ENCODE results near the gene UCKL1.
"Not testable (repeated sequence)": the region's sequence is repeated elsewhere in the genome, so short reads cannot be mapped to it uniquely, and the experiment has no call there.

Gene UCKL1

DNA sequence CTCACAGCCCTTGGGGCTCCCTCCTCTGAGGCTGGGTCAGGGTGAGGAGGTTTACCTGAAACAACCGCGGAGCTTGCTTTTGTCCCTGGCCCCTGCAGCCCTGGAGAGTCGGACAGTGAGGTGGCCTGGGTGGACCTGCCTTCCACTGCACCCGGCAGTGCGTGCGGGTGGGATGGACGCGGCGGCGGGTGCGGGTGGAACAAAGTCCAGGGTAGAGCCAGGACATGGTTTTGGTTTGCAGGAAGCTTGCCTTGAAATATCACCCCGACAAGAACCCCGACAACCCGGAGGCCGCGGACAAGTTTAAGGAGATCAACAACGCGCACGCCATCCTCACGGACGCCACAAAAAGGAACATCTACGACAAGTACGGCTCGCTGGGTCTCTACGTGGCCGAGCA is 27.1 kb downstream of the UCKL1 start:
- TF ChIP-seq, protein P1, sequence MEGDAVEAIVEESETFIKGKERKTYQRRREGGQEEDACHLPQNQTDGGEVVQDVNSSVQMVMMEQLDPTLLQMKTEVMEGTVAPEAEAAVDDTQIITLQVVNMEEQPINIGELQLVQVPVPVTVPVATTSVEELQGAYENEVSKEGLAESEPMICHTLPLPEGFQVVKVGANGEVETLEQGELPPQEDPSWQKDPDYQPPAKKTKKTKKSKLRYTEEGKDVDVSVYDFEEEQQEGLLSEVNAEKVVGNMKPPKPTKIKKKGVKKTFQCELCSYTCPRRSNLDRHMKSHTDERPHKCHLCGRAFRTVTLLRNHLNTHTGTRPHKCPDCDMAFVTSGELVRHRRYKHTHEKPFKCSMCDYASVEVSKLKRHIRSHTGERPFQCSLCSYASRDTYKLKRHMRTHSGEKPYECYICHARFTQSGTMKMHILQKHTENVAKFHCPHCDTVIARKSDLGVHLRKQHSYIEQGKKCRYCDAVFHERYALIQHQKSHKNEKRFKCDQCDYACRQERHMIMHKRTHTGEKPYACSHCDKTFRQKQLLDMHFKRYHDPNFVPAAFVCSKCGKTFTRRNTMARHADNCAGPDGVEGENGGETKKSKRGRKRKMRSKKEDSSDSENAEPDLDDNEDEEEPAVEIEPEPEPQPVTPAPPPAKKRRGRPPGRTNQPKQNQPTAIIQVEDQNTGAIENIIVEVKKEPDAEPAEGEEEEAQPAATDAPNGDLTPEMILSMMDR (conservative IDR thresholded peaks at IDR 0.05; ENCODE audit: control insufficient read depth, insufficient read depth, low read depth, low read length): no peak
- no peak for DNase-seq (ENCODE audit: low read depth)
- no peak overlapping the region for H3K4me3 ChIP-seq (ENCODE audit: control insufficient read depth, low read depth, low read length)

DNA sequence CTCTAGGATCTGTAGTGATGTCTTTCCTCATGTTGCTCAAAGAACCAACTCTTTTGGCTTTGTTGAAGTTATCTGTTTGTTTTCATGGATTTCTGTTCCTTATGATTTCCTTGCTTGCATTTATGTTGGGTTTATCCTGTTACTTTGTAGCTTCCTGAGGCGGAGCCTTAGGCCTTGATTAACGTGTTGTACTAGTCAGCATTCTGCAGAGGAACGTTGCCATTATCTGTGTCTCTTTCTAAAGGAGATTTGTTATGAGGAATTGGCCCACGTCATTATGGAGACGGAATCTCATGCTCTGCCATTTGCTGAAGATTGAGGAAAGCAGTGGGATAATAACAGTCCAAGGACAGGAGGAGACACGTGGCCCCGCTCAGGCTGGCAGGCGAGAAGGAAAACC is 29.9 kb downstream of the UCKL1 start:
- no peak for DNase-seq (ENCODE audit: low read depth)
- TF ChIP-seq, protein P1 (conservative IDR thresholded peaks at IDR 0.05; ENCODE audit: control insufficient read depth, insufficient read depth, low read depth, low read length): no peak
- no peak overlapping the region for H3K4me3 ChIP-seq (ENCODE audit: control insufficient read depth, low read depth, low read length)

DNA sequence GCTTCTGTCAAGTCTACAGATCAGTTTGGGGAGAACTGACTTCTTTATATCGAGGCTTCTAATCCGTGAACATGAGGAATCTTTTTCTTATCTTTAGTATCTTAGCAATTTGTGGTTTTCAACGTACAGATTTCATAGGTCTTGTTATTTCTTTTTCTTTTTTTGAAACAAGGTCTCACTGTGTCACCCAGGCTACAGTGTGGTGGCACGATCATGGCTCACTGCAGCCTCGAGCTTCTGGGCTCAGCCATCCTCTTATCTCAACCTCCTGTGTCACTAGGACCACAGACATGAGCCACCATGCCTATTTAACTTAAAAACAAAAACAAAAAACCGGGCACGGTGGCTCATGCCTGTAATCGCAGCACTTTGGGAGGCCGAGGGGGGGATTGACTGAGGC is 32.0 kb downstream of the UCKL1 start:
- DNase-seq (ENCODE audit: low read depth): no peak
- no peak overlapping the region for H3K4me3 ChIP-seq (ENCODE audit: control insufficient read depth, low read depth, low read length)
- TF ChIP-seq, protein P1 (conservative IDR thresholded peaks at IDR 0.05; ENCODE audit: control insufficient read depth, insufficient read depth, low read depth, low read length): no peak

DNA sequence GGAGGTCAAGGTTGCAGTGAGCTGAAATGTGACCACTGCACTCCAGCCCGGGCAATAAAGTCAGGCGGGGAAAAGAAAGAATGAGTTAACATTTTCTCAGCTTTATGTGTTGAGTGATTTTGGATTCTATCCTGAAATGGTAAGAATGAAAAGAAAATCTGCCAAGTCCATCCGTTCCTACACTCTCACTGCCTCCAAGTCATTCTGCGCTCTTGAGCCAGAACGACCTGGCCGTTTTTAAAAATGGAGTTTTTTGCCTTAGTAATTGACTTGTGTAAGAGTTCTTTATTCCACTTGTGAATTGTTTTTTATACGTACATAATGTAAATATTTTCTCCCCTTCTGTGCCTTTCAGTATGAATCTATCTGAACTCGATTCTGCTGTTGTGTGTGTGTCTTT is 32.6 kb downstream of the UCKL1 start:
- DNase-seq (ENCODE audit: low read depth): no peak
- H3K4me3 ChIP-seq (ENCODE audit: control insufficient read depth, low read depth, low read length): no peak overlapping the region
- TF ChIP-seq, protein P1 (conservative IDR thresholded peaks at IDR 0.05; ENCODE audit: control insufficient read depth, insufficient read depth, low read depth, low read length): no peak

DNA sequence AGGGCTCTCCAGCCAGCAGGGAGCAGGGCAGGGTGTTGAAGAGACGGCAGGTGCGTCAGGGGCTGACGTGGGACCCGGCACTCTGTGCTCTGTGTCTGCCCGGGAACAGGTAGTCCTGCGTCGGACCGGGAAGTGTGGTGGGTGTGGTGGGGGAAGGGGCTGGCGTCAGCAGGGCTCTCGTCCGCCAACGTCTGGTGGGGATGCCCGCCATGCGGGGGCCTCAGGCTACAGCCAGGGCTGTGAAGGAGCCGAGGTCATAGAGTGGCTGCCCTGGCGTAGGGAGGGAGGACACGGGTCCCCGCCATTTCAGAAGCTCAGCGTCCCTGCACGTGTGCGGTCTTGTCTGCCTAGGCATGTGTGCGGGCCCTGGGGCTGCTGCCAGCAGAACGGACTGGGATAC is 36.0 kb downstream of the UCKL1 start:
- no peak overlapping the region for H3K4me3 ChIP-seq (ENCODE audit: control insufficient read depth, low read depth, low read length)
- no peak for DNase-seq (ENCODE audit: low read depth)
- TF ChIP-seq, protein P1 (conservative IDR thresholded peaks at IDR 0.05; ENCODE audit: control insufficient read depth, insufficient read depth, low read depth, low read length): no peak

DNA sequence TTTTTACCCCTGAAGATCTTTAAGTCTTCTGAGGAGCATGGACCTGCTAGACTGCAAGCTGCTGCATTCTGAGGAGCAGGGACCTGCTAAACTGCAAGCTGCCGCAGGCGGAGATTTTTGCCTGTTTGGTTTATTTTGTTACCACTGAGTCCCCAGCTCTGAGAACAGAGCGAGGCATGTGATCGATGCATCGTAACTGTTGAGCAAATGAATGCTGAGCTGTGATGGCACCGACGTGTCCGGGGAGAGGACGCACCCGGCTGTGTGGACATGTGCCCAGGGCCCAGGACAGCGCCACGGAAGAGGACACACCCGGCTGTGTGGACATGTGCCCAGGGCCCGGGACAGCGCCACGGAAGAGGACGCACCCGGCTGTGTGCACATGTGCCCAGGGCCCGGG is 37.1 kb downstream of the UCKL1 start:
- no peak for DNase-seq (ENCODE audit: low read depth)
- H3K4me3 ChIP-seq (ENCODE audit: control insufficient read depth, low read depth, low read length): no peak overlapping the region
- TF ChIP-seq, protein P1 (conservative IDR thresholded peaks at IDR 0.05; ENCODE audit: control insufficient read depth, insufficient read depth, low read depth, low read length): no peak

DNA sequence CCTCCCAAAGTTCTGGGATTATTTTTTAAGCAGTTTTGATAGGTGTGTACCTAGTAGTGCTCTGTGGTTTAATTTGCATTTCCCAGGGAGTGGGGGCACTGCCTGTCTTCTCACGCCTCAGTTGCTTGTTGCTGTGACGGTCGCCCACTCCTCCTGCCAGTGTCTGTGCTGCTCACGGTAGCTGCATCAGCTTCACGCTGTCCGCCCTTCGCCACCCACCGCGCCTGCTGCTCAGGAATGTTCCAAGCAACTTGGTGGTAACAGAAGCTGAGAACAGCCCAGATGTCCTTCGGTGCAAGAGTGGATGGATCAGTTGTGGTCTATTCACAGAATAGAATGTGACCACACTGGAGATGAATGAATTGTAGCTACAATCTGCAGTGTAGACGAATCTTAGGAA is 38.4 kb downstream of the UCKL1 start:
- TF ChIP-seq, protein P1 (conservative IDR thresholded peaks at IDR 0.05; ENCODE audit: control insufficient read depth, insufficient read depth, low read depth, low read length): no peak
- no peak for DNase-seq (ENCODE audit: low read depth)
- H3K4me3 ChIP-seq (ENCODE audit: control insufficient read depth, low read depth, low read length): no peak overlapping the region

DNA sequence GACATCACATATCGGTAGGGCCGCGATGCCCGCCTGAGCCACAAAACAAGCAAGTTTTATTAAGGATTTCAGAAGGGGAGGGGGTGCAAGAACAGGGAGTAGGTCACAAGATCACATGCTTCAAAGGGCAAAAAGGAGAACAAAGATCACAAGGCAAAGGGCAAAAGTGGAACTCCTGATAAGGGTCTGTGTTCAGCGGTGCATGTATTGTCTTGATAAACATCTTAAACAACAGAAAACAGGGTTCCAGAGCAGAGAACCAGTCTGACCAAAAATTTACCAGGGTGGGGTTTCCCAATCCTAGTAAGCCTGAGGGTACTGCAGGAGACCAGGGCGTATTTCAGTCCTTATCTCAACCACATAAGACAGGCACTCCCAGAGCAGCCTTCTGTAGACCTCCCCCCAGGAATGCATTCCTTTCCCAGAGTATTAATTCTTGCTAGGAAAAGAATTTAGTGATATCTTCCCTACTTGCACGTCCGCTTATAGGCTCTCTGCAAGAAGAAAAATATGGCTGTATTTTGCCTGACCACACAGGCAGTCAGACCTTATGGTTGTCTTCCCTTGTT is 39.8 kb downstream of the UCKL1 start:
- not testable (repeated sequence) for DNase-seq (ENCODE audit: low read depth); H3K4me3 ChIP-seq (ENCODE audit: control insufficient read depth, low read depth, low read length)
